ENCODE results near the gene GSTA4.
"Not testable (repeated sequence)": the region's sequence is repeated elsewhere in the genome, so short reads cannot be mapped to it uniquely, and the experiment has no call there.

GSTA4 gene

GRCh38 chr6:52969359-52969758 lies 25.7 kb downstream of the GSTA4 start:
- DNase-seq = no peak

GRCh38 chr6:52966101-52966500 lies 29.0 kb downstream of the GSTA4 start:
- DNase-seq = no peak

GRCh38 chr6:52965380-52965779 lies 29.7 kb downstream of the GSTA4 start:
- DNase-seq = no peak

GRCh38 chr6:52964318-52964717 lies 30.8 kb downstream of the GSTA4 start:
- DNase-seq = no peak

- DNase-seq = no peak
These were observed 32.4 kb downstream of the GSTA4 start for GRCh38 chr6:52962701-52963100.

- DNase-seq = not testable (repeated sequence)
These were observed 34.1 kb downstream of the GSTA4 start for GRCh38 chr6:52961022-52961421.

- not testable (repeated sequence) for DNase-seq
These were observed 34.9 kb downstream of the GSTA4 start for GRCh38 chr6:52960211-52960610.

GRCh38 chr6:52958546-52959255 lies 36.4 kb downstream of the GSTA4 start:
- DNase-seq = no peak

GRCh38 chr6:52955871-52956270 lies 39.2 kb downstream of the GSTA4 start:
- DNase-seq = no peak

GRCh38 chr6:52953911-52954839 lies 40.9 kb downstream of the GSTA4 start:
- DNase-seq = no peak

GRCh38 chr6:52946306-52946705 lies 48.8 kb downstream of the GSTA4 start:
- no peak for DNase-seq

- DNase-seq = not testable (repeated sequence)
These were observed 52.3 kb downstream of the GSTA4 start for GRCh38 chr6:52942821-52943220.

GRCh38 chr6:52942221-52942620 lies 52.9 kb downstream of the GSTA4 start:
- DNase-seq = no peak

- DNase-seq = peak; percentile 9
These were observed 57.2 kb downstream of the GSTA4 start for GRCh38 chr6:52937908-52938307.

GRCh38 chr6:52933778-52934177 lies 61.3 kb downstream of the GSTA4 start:
- no peak for DNase-seq

- no peak for DNase-seq
These were observed 63.7 kb downstream of the GSTA4 start for GRCh38 chr6:52931351-52931750.

GRCh38 chr6:52929321-52930164 lies 65.5 kb downstream of the GSTA4 start:
- peak; percentile 97 for DNase-seq
